Stimulated activated CD4-positive, alpha-beta T cell treated with anti-CD3 and anti-CD28 coated beads, TNF-alpha, amount 100 ng/mL, for 24 hours (primary cell): Measurements from ENCODE around the gene AP2M1.
A peak's percentile ranks its signal among the peaks of the same experiment; 100 is the strongest.
"Not testable (repeated sequence)": the region's sequence is repeated elsewhere in the genome, so short reads cannot be mapped to it uniquely, and the experiment has no call there.

Experiments
- DNase-seq, 3 experiments: peaks; one replicate each; pipeline ENCODE4 v3.0.0-alpha.2; 2020; ENCODE audit warnings: low read depth in 3 of 3

Gene AP2M1

GRCh38 chr3:184174646-184175492 lies at the start of gene AP2M1:
TSS of gene AP2M1 (plus strand) at chr3:184174855. CDS start at chr3:184176994, 2,139 bp downstream.
- peak; percentile 95 to 97 (median 96) for DNase-seq

GRCh38 chr3:184126006-184126405 lies 48.6 kb upstream of the AP2M1 start:
- no peak for DNase-seq

GRCh38 chr3:184129012-184129411 lies 45.6 kb upstream of the AP2M1 start:
- DNase-seq, result no peak

- DNase-seq, result no peak
Measured at GRCh38 chr3:184132945-184133344, 41.7 kb upstream of the AP2M1 start.

GRCh38 chr3:184133840-184134745 lies 40.6 kb upstream of the AP2M1 start:
- peak; percentile 41 to 71 (median 43) for DNase-seq

- DNase-seq, result no peak
Measured at GRCh38 chr3:184134746-184135148, 39.9 kb upstream of the AP2M1 start.

GRCh38 chr3:184135149-184135910 lies 39.3 kb upstream of the AP2M1 start, which contains the start of gene EIF2B5:
TSS of gene EIF2B5 (plus strand) at chr3:184135358. CDS start at chr3:184135386, 28 bp downstream.
- peak; percentile 75 to 87 (median 83) for DNase-seq

GRCh38 chr3:184135911-184136260 lies 38.8 kb upstream of the AP2M1 start:
- no peak for DNase-seq

- no peak for DNase-seq
Measured at GRCh38 chr3:184140436-184140835, 34.2 kb upstream of the AP2M1 start.

GRCh38 chr3:184142199-184142598 lies 32.5 kb upstream of the AP2M1 start:
- no peak for DNase-seq

GRCh38 chr3:184143327-184143726 lies 31.3 kb upstream of the AP2M1 start:
- no peak for DNase-seq

GRCh38 chr3:184144505-184144904 lies 30.1 kb upstream of the AP2M1 start:
- no peak for DNase-seq

GRCh38 chr3:184145111-184145524 lies 29.5 kb upstream of the AP2M1 start:
- no peak for DNase-seq

GRCh38 chr3:184145751-184146270 lies 28.8 kb upstream of the AP2M1 start:
- DNase-seq, result no peak

- no peak for DNase-seq
Measured at GRCh38 chr3:184148076-184148475, 26.6 kb upstream of the AP2M1 start.

GRCh38 chr3:184149123-184149522 lies 25.5 kb upstream of the AP2M1 start:
- no peak for DNase-seq

- DNase-seq, result not testable (repeated sequence)
Measured at GRCh38 chr3:184149770-184150169, 24.9 kb upstream of the AP2M1 start.

GRCh38 chr3:184154885-184155643 lies 19.6 kb upstream of the AP2M1 start, which contains the start of gene DVL3:
TSS of gene DVL3 (plus strand) at chr3:184155377. CDS start at chr3:184155636, 259 bp downstream.
- DNase-seq, result peak in 1 of 3 experiments; percentile 38

- DNase-seq, result peak in 1 of 3 experiments; percentile 57
Measured at GRCh38 chr3:184155644-184156521, 18.8 kb upstream of the AP2M1 start.
